Colonic mucosa (tissue), 4 donors: ENCODE measurements around the gene DGLUCY. TPM values are rescaled to one million over a fixed set of nuclear protein-coding genes. Genes with fewer than 3 reads are reported as not detected.

Source experiments
- DNase-seq: peaks from one replicate; pipeline ENCODE4 v3.0.0-alpha.2; 2020
- H3K27ac ChIP-seq: fragments of 200-600 bp; one replicate; pipeline ENCODE4 v1.8.0; 2021
- H3K27me3 ChIP-seq: fragments of 200-600 bp; one replicate; pipeline ENCODE4 v1.8.0; 2021
- H3K36me3 ChIP-seq: fragments of 200-600 bp; one replicate; pipeline ENCODE4 v1.8.0; 2021
- H3K4me1 ChIP-seq: fragments of 200-600 bp; one replicate; pipeline ENCODE4 v1.8.0; 2021; ENCODE audit warnings: mild to moderate bottlenecking
- H3K4me3 ChIP-seq: fragments of 200-600 bp; one replicate; pipeline ENCODE4 v1.8.0; 2021
- H3K9ac ChIP-seq, 2 donors: one replicate each; pipeline ENCODE4 v1.7.0; 2013; ENCODE audit warnings: control low read depth in 2 of 2, low read depth in 2 of 2, low read length in 2 of 2
- H3K9me3 ChIP-seq: fragments of 200-600 bp; one replicate; pipeline ENCODE4 v1.8.0; 2021
- CTCF ChIP-seq: fragments of 200-600 bp; IDR thresholded peaks from one replicate; pipeline ENCODE4 v1.8.0; 2022; ENCODE audit warnings: antibody characterized with exemption, mild to moderate bottlenecking
- intact Hi-C: fragments of 100-400 bp; cut with DNase I; formaldehyde crosslinking; loops from one replicate; pipeline ENCODE4 v1.14.1; 2022
- total RNA-seq, 2 donors: library from RNA; stranded (reverse); fragmentation: NEBNext Ultra II Directional in 1 of 2; extraction: Animal tissue kit (Norgen Biotek cat#: 25700) in 1 of 2; gene quantifications; one replicate each; pipeline ENCODE4 v1.2.1, GENCODE V29; 2021
- donor health status: healthy.
- donor health status: DM: no; HTN: no; CAD: no.
- donor health status: DM: no; HTN: no; CAD: no.

Gene DGLUCY
- total RNA-seq, 2 donors from 2014 or later, result 67.3 to 105 TPM

DNA sequence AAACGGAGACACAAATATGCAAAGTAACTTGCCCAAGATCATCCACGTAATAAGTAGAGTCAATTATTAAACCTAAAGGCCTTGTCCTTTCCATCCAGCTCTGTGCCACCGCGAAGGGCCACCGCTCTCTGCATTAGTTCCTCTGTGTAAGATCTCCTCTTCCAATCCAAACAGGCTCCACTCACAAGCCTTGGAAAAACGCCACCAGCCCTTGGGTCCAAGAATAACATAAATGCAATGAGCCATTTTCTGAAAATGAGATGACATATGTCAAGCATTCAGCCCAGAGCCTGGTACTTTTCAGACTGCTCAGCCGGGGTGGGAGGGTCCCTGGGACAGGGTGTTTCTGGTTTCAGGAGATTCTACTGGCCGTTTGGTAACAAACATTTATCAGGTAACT lies 30.0 kb downstream of the DGLUCY start:
- no peak for TF ChIP-seq CTCF
- Histone ChIP-seq H3K36me3 (no peaks in the 10 kb centered on the region), H3K4me1 (peaks cover 4% of the 10 kb centered on the region), H3K4me3 (no peak overlapping the region), H3K9me3 (no peaks in the 10 kb centered on the region), H3K27ac (no peak overlapping the region), H3K27me3 (no peaks in the 10 kb centered on the region), H3K9ac (no peak overlapping the region)
- DNase-seq, result no peak
- intact Hi-C loops, result loop anchor here (10.0 kb wide), 1 partner anchor 89 kb away; no protein-coding TSS in a partner anchor

DNA sequence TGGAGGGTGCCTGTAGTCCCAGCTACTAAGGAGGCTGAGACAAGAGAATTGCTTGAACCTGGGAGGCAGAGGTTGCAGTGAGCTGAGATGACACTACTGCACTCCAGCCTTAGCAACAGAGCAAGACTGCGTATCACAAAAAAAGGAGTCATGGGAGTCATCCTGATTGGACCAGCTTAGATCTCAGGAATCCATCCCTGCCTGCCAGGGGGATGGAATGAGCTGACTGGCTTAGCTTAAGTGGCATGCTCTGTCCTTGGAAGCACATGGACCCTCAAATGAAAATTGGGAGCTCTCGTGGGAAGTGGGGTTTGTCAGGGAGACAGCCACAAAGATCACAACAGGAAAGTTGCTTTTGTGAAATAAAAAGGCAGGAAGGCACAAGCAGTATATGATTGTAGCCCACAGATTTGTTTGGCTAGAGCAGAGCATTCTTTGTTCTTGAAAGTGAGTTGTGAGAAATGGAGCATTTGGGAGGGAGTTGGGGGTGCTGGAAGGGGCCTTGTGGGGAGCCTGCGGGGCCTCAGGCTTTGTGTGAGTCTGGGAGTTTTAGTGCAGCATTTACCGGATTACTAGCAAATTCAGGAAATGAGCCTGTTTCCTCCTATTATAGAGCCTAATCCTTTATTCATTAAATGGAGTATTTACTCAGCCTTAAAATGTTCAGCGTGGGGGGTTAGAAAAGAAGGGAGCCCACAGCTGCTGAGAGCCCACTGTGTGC lies 30.7 kb downstream of the DGLUCY start:
- intact Hi-C loops, result loop anchor here (10.0 kb wide), 1 partner anchor 90 kb away; no protein-coding TSS in a partner anchor
- H3K4me1 ChIP-seq, result peaks cover 4% of the 10 kb centered on the region
- no peaks in the 10 kb centered on the region for H3K27me3 ChIP-seq
- no peak for TF ChIP-seq CTCF
- no peaks in the 10 kb centered on the region for H3K9me3 ChIP-seq
- no peak overlapping the region for H3K9ac ChIP-seq
- no peak overlapping the region for H3K27ac ChIP-seq
- H3K36me3 ChIP-seq, result no peaks in the 10 kb centered on the region
- DNase-seq, result no peak
- no peak overlapping the region for H3K4me3 ChIP-seq

GRCh38 chr14:91145391-91146160 lies 31.7 kb downstream of the DGLUCY start:
- peaks cover 4% of the 10 kb centered on the region for H3K4me1 ChIP-seq
- no peaks in the 10 kb centered on the region for H3K9me3 ChIP-seq
- H3K27ac ChIP-seq, result no peak overlapping the region
- TF ChIP-seq CTCF, result no peak
- H3K27me3 ChIP-seq, result no peaks in the 10 kb centered on the region
- no peaks in the 10 kb centered on the region for H3K36me3 ChIP-seq
- intact Hi-C loops, result loop anchor here (10.0 kb wide), 1 partner anchor 91 kb away; no protein-coding TSS in a partner anchor
- no peak overlapping the region for H3K4me3 ChIP-seq
- no peak for DNase-seq
- no peak overlapping the region for H3K9ac ChIP-seq

- no peak overlapping the region for H3K27ac ChIP-seq
Measured at GRCh38 chr14:91146661-91147060, 32.8 kb downstream of the DGLUCY start.

More at GRCh38 chr14:91146661-91147060, 32.8 kb downstream of the DGLUCY start:
- peaks cover 4% of the 10 kb centered on the region for H3K4me1 ChIP-seq
- H3K9ac ChIP-seq, result no peak overlapping the region
- intact Hi-C loops, result loop anchor here (1.0 to 10.0 kb wide), 2 partner anchors 23 to 92 kb away; no protein-coding TSS in a partner anchor
- TF ChIP-seq CTCF, result no peak
- no peaks in the 10 kb centered on the region for H3K9me3 ChIP-seq
- H3K4me3 ChIP-seq, result no peak overlapping the region
- no peaks in the 10 kb centered on the region for H3K36me3 ChIP-seq
- DNase-seq, result no peak
- H3K27me3 ChIP-seq, result no peaks in the 10 kb centered on the region
